ENCODE results near the gene URM1.

The URM1 gene

DNA sequence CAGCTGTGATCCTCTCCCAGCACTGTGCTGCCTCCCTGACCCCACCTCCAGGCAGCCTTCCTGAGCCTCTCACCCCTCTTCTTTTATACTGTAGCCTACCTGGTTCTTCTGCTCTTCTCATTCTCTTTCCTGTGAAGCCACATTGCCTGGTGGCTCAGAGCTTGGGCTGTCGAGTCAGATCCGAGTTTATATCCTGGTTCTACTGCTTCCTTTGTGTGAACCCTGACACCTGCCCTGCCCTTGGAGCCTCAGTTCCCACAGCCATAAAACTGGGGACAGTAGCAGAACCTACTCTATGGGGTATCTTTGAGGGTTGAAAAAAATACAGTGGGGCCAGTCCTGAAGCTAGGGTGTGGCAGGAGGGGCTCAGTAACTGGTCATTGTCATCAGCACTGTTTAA, 22.0 kb upstream of the URM1 start:
- DNase-seq (ENCODE audit: low read depth), result no peak

DNA sequence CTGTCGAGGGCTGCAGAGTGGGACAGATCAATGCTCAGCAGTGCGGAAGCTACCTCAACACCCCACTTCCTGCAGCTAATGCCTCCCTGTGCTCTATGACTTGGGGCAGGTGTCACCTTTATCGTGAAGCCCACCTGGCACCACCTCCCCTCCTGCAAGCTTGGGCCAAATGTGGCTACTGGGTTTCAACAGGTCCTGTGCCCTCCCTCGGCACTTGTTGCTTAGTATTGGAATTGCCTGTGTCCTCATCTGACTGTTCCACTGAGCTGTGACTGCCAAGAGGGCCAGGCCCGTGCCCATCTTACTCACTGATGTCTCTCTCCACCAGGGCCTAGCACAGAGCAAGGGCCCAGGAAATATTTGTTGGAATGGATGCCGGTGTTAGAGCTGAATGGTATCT, 21.4 kb upstream of the URM1 start:
- DNase-seq (ENCODE audit: low read depth), result no peak

DNA sequence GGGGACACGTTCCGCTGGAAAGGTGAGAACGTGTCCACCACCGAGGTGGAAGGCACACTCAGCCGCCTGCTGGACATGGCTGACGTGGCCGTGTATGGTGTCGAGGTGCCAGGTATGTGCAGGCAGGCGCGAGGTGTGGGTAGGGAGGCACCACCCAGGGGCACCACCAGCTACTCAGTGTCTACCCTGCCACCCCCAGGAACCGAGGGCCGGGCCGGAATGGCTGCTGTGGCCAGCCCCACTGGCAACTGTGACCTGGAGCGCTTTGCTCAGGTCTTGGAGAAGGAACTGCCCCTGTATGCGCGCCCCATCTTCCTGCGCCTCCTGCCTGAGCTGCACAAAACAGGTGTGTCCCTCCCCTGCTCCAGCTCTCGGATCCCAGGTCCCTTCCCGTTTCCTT, 15.7 kb upstream of the URM1 start:
- no peak for DNase-seq (ENCODE audit: low read depth)

DNA sequence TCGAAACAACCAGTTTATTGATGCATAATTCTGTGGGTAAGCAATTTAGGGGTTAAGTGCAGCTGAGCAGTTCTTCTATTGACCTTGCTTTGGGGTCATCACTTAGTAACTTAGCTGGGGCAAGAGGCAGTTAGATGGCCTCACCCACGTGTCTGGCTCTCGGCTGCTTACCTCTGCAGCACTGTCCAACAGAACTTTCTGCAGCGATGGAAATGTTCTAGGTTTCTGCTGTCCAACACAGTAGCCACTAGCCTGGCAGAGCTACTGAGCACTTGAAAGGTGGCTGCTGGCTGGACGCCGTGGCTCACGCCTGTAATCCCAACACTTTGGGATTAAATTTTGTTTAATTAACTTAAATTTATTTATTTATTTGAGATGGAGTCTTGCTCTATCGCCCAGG, 13.1 kb upstream of the URM1 start:
- DNase-seq (ENCODE audit: low read depth), result no peak

DNA sequence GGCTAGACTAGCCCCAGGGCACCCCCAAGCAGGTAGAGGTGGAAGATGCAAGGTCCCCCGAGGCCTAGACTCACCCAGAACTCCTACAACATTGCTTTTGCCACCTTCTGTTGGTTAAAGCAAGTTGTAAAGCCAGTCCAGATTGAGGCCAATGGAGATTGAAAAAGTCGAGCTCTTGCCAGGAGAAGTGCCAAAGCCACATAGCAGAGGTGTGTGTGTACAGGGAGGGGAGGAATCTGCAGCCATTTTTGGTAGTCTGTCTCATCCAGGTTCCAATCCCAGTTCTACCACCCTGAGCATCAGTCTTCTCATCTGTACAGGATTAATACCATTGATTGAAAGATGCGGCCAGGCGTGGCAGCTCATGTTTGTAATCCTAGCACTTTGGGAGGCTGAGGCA, 12.3 kb upstream of the URM1 start:
- DNase-seq (ENCODE audit: low read depth), result no peak

DNA sequence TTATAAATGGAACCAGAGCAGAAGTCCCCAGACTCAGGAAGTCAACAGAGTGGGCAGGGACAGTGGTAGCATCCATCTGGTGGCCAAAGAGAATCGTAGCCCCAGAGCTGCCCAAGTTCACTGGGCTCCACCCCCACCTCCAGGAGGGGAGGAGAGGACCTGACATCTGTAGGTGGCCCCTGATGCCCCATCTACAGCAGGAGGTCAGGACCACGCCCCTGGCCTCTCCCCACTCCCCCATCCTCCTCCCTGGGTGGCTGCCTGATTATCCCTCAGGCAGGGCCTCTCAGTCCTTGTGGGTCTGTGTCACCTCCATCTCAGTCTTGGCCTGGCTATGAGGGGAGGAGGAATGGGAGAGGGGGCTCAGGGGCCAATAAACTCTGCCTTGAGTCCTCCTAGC, 10.3 kb upstream of the URM1 start:
- DNase-seq (ENCODE audit: low read depth), result no peak

DNA sequence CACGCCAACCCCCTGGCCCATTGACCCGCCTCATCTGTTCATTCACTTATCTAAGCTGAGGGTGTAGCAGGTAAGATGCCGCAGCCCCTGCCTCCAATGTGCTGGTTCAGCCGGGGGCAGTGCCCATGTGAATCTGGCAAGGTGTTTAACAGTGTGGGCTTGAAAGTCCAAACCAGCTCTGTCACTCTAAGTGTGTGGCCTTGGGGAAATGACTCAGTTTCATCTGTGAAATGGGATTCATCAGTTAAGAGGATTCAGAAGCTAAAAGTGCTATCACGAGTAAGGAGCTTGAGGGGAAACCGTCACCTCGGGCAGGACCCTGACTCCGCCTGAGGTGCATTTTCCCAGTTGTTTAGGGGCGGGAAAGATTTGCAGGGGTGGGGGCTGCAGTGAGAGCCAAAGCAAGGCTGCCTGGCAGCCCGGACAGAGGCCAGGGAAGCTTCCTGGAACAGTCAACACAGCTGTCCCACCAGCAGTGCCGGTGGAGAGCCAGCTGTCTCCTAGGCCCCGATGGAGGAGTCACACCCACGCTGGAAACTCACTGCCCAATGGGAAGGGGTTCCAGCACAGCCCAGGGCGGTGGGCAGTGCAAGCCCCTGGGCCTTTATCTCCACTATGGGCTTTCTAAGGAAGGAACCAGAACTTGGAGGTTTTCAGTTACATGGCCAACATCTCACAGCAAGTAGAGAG, 9.7 kb upstream of the URM1 start:
- no peak for DNase-seq (ENCODE audit: low read depth)

DNA sequence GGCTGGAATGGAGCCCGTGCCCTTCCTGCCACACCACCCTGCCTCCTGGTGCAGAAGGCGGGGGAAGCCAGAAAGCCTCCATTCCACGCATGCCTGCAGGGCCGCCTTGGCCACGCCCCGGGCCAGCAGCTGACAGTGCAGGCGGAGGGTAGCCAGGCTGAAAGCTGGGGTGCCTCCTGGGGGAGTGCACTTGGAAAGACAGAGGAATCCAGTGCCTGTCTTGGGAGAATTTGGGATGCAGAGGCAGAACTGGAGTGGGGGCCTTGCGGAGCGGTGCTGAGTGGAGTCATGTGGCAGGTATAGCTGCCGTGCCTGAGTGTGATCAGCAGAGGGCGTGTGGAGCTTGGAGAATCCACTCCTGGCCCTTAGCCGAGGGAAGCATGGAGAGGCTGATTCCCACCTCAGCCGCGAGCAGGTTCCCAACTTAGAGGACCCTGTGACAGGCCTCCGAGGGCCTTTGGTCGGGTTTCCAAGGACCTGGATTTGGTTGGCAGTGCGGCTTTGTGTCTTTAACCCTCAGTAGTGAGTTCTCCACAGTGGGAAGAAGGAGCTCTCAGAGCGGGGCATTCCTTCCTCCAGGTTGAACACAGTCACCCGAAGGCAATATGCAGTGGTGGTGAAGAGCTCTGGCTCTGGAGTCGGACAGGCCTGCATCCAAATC, 9.1 kb upstream of the URM1 start:
- peak; percentile 78 for DNase-seq (ENCODE audit: low read depth)

DNA sequence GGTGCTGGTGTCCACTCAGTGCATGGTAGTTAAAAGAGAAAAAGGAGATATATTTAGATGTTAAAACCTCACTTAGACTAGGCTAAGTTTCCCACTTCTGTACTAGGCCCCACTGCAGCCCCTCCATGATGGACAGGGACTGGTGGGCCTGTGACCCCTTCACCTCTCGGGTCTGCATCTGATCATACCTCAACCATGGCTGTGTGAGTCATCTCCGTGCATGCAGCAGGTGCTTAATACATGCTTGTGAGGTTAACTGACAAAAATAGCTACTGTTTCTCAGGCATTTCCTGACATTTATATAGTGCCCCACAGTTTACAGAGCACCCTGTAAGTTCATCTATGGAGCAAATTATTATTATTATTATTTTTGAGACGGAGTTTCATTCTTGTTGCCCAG, 8.4 kb upstream of the URM1 start:
- no peak for DNase-seq (ENCODE audit: low read depth)

DNA sequence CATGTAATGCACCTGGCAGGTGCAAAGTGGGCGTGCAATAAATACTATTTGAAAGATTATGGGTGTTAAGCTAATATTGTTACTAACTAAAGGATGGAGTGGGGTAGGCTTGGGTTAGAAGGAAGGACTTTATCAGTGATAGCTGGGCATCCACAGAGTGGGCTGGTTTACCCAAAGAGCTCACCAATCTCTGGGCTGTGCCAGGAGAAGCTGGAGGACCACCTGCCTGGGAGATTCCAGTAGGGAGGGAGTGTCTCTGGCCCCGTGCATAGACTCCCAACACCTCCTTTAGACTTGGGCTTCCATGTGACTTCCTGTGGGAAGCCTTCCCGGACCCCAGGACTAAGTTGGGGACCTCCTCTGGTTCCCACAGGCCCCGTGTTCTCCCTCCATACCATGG, 5.6 kb upstream of the URM1 start:
- no peak for DNase-seq (ENCODE audit: low read depth)

DNA sequence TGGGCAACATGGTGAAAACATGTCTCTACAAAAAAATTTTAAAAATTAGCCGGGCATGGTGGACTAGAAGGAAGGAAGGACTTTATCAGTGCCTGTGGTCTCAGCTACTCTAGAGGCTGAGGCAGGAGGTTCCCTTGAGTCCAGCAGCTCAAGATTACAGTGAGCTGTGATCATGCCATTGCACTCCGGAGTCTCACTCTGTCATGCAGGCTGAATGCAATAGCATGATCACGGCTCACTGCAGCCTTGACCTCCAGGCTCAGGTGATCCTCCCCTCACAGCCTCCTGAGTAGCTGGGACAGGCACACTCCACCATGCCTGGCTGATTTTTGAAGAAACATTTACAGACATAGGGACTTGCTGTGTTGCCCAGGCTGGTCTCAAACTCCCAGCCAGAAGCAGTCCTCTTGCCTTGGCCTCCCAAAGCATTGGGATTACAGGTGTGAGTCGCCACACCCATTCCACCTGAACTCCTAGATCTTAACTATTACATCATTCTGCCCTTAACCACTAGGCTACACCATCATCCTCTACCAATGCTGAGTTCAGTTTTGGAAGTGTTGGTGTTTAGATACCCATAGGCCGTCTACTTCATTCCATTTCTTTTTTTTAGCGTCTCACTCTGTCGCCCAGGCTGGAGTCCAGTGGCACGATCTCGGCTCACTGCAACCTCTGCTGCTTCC, 2.0 kb upstream of the URM1 start:
- no peak for DNase-seq (ENCODE audit: low read depth)

DNA sequence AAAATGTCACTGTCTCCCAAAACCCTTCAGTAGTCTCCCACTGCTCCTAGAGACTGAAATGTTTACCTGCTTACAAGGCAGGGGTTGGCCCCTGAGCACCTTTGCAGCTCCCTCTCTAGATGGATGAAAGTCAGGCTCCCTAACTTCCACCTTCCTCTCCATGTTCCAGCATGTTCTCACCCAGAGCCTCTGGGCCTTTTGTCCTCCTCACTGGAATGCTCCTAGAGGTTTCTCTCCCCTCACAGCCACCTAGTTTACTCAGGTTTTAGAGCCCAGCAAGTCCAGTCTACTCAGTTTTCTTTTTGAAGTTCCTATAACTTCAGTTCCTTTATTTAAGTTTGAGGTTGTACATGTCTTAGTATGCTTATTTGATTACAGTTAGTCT, 815 bp upstream of the URM1 start:
- peak; percentile 10 for DNase-seq (ENCODE audit: low read depth)

DNA sequence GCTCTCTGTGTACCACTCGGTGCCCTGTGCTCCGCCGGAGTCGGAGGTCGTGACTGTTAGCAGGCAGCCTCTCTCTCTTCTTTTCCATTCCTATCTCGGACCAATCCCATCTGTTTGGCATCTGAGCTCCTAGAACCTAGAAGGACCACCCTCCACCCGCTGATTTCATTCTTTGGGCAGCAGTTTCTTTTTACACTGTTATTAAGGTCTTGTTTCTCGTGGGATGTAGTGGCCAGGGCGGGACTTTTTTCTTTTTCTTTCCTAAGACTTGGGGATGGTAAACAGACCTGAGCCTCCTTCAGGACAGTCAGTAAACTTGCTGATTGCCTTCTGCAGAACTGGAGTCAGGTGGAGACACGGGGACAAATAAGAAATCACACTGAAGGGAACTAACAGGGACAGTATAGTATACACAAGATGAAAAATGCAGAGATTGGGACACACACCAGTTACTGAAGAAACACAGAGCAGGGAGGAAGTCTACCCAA, 500 bp downstream of the URM1 start:
- DNase-seq (ENCODE audit: low read depth), result peak; percentile 33

DNA sequence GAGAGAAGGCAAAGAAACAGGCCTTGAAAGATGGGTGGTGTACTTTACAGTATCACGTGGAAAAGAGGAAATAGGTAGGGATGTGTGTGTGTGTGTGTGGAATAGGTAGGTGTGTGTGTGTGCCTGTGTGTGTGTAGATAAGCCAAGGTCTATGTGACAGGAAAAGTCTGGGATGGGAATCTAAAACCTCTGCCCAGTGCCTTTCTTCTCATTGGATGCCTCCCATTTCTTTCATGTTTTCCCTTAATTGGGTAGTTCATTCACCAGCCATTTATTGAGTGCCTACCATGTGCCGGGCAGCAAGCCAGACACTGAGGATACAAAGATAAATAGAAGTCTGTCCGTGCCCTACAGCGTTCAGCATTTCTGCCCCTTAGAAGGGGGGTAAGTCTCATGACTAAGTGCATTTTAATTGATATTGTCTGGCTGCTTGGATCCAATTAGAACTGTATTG, 1.0 kb downstream of the URM1 start:
- no peak for DNase-seq (ENCODE audit: low read depth)

DNA sequence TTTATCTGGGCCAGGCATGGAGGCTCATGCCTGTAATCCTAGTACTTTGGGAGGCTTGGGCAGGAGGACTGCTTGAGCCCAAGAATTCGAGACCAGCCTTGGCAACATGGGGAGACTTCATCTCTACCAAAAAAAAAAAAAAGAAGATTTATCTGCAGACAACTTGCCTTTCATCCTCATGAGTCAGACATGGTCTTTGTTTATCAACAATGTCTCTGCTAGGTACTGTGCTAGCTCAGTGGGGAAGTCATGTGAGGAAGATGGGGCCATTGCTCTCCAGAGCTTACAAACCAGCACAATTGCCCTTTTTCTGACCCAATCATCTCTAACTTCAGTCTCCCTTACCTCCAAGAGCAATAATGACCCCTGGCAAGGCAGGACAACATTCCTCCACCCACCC, 1.6 kb downstream of the URM1 start:
- DNase-seq (ENCODE audit: low read depth), result peak; percentile 79

DNA sequence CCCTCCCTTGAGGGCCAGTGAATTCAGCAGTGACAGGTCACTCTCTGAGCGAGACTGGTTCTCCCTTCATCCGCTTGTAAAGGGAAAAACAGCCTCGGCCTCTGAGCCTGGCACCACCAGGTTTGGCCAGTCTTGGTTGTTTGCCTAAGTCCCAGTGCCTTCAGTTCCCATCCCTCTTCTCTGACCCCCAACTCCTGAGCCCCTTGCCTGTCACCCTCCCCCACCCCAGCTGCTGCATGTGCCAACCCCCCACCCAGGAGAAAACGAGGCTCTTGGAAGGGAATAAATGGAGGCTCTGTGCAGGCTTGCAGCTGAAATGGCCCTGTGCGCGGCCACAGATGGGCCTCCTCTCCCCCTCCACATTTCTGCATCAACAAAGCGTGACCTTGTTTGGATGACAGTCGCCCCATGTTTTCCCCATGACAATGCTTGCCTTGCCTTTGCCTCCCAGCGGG, 3.1 kb downstream of the URM1 start:
- DNase-seq (ENCODE audit: low read depth), result no peak

DNA sequence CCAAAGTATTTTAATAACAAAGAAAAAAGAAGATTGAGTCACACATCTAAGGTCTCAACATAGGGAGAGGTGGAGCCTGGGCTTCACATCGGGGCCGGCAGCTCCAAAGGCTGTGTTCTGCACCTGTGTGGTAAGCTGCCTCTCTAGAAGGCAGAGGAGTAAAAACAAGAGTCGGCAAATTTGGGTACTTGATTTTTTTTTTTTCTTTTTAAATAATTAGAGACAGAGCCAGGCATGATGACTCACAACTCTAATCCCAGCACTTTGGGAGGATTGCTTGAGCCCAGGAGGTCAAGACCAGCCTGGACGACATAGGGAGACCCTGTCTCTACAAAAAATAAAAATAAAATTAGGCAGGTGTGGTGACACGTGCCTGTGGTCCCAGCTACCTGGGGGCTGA, 4.7 kb downstream of the URM1 start:
- peak; percentile 33 for DNase-seq (ENCODE audit: low read depth)

DNA sequence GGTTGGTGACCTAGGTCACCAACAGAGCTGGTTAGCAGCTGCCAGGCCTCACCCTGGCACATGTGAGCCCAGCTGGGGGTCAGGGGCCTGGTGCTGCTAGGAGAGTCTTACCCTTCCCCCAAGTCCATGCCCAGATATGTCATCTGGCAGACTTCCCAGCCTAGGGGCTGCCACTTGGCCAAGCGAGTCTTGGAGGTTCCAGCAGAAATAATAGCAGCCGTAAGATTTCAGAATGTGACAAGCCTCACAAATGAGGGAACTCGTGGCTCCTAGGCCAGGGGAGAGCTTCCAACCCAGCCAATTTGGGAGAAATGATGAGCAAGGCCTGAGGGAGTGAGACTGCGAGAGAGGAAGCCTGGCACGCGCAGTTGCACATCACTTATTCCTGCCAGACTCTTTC, 11.1 kb downstream of the URM1 start:
- no peak for DNase-seq (ENCODE audit: low read depth)

DNA sequence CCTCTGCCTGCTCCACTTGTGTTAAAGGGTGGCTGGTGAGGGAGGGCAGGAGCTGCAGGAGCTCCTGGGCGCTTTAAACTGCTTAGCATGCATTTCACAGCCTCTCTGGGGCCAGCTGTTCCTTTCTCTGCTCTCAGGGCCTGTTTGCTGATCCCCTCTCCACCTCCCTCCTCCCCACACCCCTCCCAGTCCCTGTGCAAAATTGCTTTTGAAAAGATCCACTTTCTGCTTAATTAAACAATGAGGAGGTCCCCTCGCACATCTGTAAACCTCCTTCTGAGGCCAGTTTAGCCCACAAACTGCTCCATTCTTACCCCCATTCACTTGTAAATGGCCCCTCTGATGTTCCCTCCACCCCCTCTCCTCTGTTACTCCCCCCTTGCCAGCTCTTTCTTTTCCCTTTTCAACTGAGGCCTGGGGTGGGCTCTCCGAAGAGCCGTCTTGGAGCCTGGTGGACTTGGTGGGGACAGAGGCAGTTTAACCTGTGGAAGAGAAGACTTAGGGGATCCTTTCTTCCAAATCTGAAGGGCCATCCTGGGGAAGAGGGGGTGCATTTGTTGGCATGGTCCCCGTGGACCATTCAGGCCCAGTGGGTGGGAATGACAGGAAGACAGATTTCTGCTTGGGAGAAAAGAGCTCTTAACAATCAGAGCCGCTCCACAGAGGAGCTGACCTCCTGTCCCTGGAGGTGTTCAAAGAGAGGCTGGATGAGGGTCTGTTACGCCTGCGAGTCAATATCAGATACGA, 12.0 kb downstream of the URM1 start:
- no peak for DNase-seq (ENCODE audit: low read depth)

DNA sequence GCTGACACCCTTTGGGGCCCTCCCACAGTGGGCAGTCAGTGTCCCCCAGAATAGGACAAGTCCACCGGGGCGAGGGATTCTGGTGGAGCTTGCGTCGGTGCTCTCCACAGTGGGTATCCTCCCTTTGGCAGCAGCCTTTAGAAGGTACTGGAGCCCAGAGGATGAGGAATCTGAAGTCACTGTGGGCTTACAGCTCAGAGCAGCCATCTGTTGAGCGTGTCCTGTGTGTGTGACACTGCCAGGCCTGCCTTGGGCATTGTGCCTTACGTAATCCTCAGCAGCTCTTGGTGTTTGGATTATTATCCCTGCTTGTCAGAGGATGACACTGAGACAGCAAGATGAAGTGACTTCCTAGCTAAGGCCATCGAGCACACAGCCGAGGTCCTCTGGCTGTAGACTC, 12.6 kb downstream of the URM1 start:
- no peak for DNase-seq (ENCODE audit: low read depth)

DNA sequence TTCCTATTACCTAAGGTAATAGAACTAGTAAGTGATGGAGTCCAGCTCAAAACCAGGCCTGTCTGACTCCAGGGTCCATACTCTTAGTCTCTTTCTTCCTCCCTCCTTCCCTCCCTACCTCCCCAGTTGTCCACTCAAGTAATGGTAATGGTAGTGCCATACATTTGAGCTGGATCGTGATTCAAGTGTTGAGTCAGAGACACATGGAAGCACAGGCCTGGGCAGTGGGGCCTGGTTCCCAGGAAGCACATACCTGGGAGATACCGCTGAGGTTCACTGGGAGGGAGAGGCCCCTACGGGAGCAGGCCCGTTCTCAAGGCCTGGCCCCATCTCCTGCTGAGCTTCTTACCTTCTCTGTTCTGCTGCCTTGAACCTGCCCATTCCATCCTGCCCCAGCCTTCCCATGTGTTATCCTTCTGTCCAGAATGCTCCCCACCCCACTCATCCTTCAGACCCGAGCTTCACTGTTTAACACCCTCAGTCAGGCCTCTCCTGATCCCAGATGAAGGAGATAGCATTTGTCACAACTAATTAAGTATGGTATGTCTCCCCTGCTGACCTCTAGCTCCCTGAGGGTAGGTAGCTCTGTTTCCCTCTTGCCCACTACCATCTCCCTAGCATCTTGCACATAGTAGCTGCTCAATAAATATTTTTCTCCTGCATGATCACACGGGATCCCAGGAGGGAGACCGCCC, 13.8 kb downstream of the URM1 start:
- DNase-seq (ENCODE audit: low read depth), result no peak

Data from iris pigment epithelial cell (primary cell).